ENCODE measurements around the gene CALML5.

Gene CALML5

GRCh38 chr10:5498791-5499492 lies 428 bp downstream of the CALML5 start:
- no peak for DNase-seq

DNA sequence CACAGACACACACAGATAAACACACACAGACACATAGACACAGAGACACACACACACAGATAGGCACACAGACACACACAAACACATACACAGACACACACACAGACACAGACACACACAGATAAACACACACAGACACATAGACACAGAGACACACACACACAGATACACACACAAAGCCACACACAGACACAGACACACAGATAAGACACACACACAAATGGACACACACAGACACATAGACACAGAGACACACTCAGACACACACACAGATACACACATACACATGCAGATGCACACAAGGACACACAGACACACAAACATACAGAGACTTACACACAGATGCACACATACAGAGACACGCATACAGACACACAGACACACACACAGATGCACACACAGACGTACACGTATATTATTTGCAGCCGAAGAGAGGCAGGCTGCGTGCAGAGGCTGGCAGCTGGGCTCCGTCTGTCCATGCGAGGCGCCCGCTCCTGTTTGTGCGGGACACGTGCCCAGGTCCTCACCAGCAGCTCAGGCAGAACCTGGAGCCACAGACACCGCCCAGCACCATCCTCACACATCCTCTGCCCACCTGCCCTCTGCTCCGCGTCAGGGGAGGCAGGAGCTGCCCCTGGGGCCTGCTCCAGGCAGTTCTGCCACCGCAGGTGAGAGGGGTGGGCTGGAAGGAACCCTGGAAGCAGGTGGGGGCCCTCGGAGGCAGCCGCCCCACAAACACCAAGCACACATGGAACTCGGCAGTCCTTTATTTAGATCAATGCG lies 1.2 kb downstream of the CALML5 start:
- DNase-seq, result no peak

GRCh38 chr10:5497289-5497688 lies 2.1 kb downstream of the CALML5 start:
- DNase-seq, result no peak

- DNase-seq, result no peak
Observed at GRCh38 chr10:5496261-5497250, 2.8 kb downstream of the CALML5 start.

DNA sequence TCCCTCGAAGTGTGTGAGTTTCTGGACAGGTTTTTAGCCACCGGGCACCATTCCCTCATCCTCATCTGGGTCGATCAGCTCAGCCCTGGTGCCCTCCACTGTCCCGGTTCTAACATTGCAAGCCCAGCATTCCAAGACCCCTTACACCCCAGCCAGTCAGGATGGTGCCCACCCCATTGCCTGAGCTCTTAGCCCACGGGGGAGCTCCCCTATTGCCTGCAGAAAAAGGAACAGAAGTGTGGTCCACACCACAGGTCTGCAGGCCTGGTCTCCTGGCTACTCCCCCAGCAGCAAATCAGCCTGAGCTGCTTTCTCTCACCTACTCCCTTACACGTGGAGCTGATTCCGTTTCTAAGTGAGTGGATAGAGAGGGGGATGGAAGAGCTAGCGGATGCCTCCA lies 4.8 kb downstream of the CALML5 start:
- no peak for DNase-seq

GRCh38 chr10:5493691-5494090 lies 5.7 kb downstream of the CALML5 start:
- no peak for DNase-seq

DNA sequence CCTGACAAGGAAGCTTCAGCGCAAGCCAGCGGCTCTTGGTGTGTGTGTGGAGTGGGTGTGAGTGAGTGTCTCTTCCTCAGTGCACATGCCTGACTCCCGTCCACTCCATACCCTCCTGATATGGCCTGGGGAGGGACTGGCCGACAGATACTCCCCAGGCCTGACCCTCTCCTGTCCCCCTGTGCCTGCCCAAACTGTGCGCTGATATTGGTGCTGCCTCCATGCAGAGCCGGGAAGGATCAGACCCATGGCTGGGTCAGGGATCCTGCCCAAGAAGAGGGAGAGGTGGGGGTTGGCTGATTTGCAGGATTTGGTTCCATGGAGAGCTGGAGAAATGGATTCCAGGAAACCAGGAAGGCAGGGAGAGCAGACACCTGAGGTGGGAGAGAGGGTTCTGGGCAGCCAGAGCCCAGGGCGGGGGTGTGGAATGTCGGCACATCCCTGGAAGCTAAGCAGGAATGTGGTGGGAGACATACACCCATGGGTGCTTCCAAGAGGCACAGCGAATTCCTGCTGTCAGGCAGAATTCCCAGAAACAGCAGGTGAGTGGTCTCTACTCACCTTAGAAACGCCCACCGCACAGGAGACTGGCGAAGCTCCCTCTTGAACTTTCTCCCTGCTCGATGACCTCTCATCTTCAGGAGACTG lies 6.3 kb downstream of the CALML5 start:
- no peak for DNase-seq

- no peak for DNase-seq
Observed at GRCh38 chr10:5492322-5492855, 7.0 kb downstream of the CALML5 start.

DNA sequence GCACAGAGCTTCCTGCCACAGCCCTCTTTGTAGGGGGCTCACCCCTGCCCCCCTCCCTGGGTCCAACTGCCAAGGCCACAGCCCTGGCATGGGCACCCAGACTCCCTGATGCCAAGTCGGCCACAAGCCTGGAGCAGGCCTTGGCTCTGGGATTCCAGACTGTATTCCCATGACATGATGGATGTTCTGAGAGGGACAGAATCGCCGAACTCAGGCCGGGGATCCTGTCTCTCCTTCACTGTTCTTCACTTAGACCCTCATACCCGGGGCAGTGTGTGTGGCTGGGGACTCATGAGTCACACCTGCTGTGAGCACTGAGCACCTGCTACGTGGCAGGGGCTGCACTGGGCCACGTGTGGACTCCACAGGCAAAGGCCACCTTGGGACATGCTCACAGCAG lies 7.9 kb downstream of the CALML5 start:
- no peak for DNase-seq

GRCh38 chr10:5490698-5491464 lies 8.5 kb downstream of the CALML5 start:
- DNase-seq, result no peak

GRCh38 chr10:5490032-5490431 lies 9.3 kb downstream of the CALML5 start:
- DNase-seq, result no peak

GRCh38 chr10:5488272-5489161 lies 10.9 kb downstream of the CALML5 start:
- DNase-seq, result no peak

DNA sequence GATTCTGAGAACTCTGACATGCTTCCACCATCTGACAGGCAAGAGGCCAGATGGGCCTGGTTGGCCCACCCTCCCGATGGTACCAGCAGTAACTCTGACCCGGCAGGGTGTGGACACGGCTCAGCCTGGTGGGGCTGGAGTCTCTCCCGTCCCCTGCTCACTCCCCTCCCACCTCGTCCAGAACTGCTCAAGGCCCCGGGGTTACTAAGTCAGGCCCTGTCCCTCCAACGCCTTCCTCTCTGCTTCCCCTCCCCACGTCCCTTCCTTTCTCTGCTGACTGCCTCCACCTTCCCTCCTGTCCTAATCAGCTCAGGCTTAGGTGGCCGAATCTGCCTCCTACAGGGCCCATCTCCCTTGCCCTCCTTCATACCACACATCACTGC lies 12.5 kb downstream of the CALML5 start:
- no peak for DNase-seq

DNA sequence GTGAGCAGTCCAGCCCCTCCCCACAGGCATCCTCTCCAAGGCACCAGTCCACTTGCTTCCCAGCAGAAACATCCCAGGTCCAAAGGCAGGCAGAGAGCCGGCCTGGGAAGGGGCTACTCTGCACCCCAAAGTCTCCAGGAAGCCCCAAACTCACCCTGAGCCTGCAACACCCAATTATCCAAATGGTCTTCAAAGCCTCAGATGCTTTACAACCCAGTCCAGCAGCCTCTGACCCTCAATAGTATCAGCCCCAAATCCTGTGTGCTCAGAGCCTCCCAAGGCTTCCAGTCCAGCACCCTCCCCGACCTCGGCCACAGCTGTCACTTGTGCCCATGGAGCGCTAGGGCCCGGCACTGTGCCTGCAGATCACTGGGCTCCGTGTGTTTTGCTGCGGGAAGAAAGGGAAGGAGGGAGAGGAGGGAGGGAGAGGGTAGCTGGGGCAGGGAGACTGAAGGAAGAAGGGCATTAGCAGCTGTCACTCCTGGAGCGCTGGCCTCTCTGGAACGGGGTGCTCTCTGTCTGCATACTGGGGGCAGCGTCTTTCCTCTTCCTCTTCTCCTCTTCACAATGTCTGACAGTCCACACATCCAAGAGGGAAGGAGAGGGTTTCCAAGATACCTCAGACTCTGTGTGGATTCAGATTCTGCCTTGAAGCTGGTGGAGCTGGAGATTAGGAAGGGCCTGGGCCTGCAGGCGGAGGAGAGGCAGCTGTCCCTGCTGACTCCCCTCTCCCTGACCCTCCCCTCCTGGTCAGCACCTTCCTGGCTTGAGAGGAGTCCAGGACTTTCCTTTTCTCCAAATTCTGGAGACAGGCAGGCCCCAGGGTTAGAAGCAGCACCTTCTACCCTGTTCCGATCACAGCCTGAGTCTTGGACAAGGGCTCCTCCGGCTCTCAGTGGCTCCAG lies 13.2 kb downstream of the CALML5 start:
- DNase-seq, result no peak

- DNase-seq, result no peak
Observed at GRCh38 chr10:5485290-5485689, 14.1 kb downstream of the CALML5 start.

GRCh38 chr10:5484205-5484604 lies 15.2 kb downstream of the CALML5 start:
- no peak for DNase-seq

- DNase-seq, result no peak
Observed at GRCh38 chr10:5482016-5482415, 17.4 kb downstream of the CALML5 start.

- no peak for DNase-seq
Observed at GRCh38 chr10:5481121-5481520, 18.2 kb downstream of the CALML5 start.

- no peak for DNase-seq
Observed at GRCh38 chr10:5480162-5480941, 19.0 kb downstream of the CALML5 start.

Measured in CD4-positive, alpha-beta T cell treated with Interleukin-21 for 1 hour (primary cell).